ENCODE measurements around the gene GTPBP4.
"Not testable (repeated sequence)": the region's sequence is repeated elsewhere in the genome, so short reads cannot be mapped to it uniquely, and the experiment has no call there.

Gene GTPBP4

DNA sequence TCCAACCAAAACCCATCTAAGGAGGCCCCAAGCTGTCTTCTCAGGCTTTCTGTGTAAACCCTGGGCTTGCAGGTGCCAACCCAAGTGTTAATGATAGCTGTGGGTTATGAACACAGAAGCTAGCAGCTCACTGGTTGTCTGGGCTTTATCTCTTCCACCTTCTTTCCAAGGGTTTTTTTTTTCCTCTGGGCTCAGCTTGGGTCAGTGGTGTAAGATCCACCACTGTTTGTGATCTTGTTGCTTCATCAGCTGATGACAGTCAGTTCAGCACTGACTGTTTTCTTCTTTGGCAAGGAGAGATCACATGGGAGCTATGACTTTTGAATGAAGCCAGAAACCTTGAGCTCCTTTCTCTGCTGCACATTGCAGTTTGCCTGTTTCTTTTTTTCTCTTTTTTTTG is 4.6 kb downstream of the GTPBP4 start:
- DNase-seq = no peak

DNA sequence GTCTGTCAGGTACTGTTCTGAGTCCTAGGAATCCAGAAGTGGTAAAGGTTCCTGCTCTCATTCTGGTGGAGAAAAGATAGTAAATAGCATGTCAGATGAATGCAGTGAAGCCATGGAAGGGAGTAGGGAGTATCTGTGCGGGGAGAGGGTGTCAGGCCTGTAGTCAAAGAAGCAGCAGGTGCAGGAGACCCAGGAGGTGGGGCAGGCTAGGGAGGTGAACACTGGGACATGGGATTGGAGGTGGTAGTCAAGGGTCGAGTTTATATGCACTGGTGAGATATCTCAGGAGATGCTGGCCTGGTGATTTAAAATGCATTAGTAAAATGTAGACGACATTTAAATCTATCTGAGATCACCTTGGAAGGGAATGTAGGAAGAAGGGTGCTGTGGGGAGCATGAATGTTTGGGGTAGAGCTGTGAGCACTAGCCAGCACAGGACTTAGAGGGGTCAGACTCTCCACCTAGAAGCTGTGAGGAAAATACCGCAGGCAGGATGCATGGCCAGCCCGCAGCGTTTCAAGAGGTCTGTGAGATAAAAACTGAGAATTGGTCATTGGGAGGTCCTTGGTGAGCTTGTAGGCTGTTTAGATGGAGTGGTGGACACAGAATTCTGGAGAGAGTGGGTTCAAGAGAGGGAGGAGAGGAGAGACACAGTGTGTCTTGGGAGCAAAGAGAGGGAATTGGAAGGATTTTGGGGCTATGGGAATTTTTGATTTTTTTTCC is 6.8 kb downstream of the GTPBP4 start:
- no peak for DNase-seq

GRCh38 chr10:995559-995926 is 7.3 kb downstream of the GTPBP4 start:
- DNase-seq = no peak

- no peak for DNase-seq
Measured at GRCh38 chr10:996031-996430, 7.8 kb downstream of the GTPBP4 start.

- DNase-seq = no peak
Measured at GRCh38 chr10:997266-998022, 9.2 kb downstream of the GTPBP4 start.

- DNase-seq = no peak
Measured at GRCh38 chr10:1002425-1003006, 14.3 kb downstream of the GTPBP4 start.

GRCh38 chr10:1003884-1004670 is 15.8 kb downstream of the GTPBP4 start:
- no peak for DNase-seq

DNA sequence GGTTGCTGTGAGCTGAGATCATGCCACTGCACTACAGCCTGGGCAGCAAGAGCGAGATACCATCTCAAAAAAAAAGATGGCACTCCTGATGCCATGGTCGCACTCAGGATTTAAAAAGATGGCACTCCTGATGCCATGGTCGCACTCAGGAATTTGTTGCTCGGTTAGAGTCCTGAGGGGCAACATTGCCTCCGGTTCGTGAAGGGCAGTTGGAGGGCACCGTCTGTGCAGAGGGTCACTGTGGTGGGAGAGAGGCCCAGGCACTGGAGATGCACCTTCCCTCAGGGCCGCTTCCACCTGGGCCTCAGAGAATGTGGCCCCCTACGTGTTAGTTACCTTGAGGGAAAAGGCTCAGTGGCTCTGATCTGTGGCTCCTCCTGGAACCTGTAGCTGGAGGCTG is 18.3 kb downstream of the GTPBP4 start:
- DNase-seq = no peak

- DNase-seq = no peak
Measured at GRCh38 chr10:1007583-1007982, 19.3 kb downstream of the GTPBP4 start.

GRCh38 chr10:1009071-1009494 is 20.8 kb downstream of the GTPBP4 start:
- DNase-seq = no peak

DNA sequence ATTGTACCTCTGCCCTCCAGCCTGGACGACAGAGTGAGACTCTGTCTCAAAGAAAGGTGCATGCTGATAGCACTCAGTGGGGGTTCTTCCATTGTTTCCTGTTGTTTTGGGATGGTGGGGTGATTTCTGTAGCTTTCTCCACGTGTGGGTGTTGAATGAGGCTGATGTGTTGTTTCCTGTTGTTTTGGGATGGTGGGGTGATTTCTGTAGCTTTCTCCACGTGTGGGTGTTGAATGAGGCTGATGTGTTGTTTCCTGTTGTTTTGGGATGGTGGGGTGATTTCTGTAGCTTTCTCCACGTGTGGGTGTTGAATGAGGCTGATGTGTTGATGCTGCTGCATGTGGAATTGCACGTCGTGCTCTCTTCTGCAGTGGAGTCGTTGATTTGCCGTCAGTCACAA is 21.7 kb downstream of the GTPBP4 start:
- DNase-seq = not testable (repeated sequence)

GRCh38 chr10:1010703-1011102 is 22.5 kb downstream of the GTPBP4 start:
- DNase-seq = no peak

- DNase-seq = no peak
Measured at GRCh38 chr10:1011696-1012095, 23.5 kb downstream of the GTPBP4 start.

DNA sequence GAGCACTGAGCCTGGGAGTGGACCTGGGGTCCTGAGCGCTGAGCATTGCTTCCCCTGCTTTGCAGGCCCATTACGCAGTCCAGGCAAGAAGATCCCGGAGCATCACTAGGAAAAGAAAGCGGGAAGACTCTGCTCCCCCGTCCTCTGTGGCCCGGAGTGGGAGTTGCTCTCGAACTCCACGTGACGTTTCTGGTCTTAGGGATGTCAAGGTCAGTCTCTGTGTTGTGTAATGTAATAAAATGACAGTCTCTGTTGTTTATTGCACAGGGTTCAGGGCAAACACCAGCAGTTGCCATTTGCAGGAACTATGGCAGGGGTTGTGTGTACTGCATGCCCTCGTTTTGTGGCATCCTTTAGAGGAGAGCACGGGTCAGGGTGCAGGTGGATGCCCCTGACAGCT is 27.5 kb downstream of the GTPBP4 start:
- DNase-seq = no peak

DNA sequence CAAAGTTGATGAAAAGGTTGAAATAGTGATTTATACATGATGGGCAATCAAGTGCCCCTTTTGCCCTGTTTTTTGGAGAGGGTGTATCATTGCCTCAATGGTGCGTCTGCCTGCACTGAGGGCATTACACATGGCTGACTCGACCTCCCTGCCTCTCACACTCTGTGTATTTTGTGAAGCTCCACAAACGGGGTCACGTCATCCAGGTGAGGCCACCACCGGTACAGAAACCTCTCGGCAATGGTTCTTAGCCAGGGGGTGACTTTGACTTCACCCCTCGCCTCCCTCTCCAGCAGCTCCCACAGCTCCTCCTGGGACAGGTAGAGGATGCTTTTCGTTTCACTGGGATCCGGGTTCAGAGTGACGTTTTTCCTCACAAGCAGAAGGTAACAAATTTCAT is 31.1 kb downstream of the GTPBP4 start:
- DNase-seq = no peak

GRCh38 chr10:1020460-1020859 is 32.2 kb downstream of the GTPBP4 start:
- DNase-seq = no peak

- no peak for DNase-seq
Measured at GRCh38 chr10:1020958-1021357, 32.7 kb downstream of the GTPBP4 start.

GRCh38 chr10:1022413-1022812 is 34.2 kb downstream of the GTPBP4 start:
- DNase-seq = no peak

DNA sequence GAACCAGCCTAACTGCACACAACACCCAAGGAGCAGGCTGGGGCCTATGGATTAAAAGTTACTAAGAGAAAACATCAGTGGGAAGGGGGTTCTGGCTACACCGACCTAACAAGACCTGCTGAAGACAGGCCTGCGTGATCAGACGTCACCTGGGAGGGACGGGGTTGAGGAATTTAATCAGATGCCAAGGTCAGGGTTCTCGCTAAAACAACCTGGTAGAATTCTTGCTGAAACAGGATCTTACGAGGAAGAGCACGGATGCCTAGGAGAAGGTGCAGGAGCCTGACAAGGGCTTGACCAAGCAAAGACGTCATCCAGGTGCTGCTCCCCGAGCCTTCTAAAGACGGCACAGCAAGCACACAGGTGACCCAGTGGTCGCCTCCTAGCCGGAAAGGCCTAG is 35.9 kb downstream of the GTPBP4 start:
- DNase-seq = no peak

- no peak for DNase-seq
Measured at GRCh38 chr10:1025683-1026082, 37.4 kb downstream of the GTPBP4 start, which contains the start of gene IDI2. IDI2 (minus strand) TSS chr10:1025859; CDS start chr10:1024723, 1,136 bp downstream.

- DNase-seq = no peak
Measured at GRCh38 chr10:1026578-1026977, 38.3 kb downstream of the GTPBP4 start.

DNA sequence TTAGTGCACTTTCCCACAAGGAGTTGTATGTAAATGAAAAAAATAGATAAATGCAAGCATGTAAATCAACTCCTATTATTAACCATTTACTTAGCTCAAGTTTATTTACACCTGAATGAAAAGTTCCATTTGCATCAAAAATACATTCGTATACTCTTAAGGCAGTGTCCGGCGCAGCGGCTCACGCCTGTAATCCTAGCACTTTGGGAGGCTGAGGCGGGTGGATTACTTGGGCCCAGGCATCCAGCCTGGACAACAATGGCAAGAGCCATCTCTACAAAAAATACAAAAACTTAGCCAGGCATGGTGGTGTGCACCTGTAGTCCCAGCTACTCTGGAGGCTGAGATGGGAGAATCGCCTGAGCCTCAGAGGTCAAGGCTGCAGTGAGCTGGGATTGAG is 41.6 kb downstream of the GTPBP4 start:
- DNase-seq = no peak

- no peak for DNase-seq
Measured at GRCh38 chr10:1033601-1034000, 45.4 kb downstream of the GTPBP4 start.

Data from CD4-positive, alpha-beta T cell treated with Interleukin-17A for 1 hour (primary cell).